ENCODE measurements around the gene HSD17B12.

The HSD17B12 gene

GRCh38 chr11:43788421-43788820, 107.9 kb downstream of the HSD17B12 start:
- Histone ChIP-seq H3K9me3 (ENCODE audit: control insufficient read depth, low read length) (no peaks in the 10 kb centered on the region), H3K4me3 (ENCODE audit: insufficient read depth, low read depth, low read length) (no peak overlapping the region), H3K4me1 (ENCODE audit: control insufficient read depth, insufficient read depth, low read length) (no peaks in the 10 kb centered on the region), H3K27ac (ENCODE audit: insufficient read depth, low read depth, low read length, poor library complexity, severe bottlenecking) (no peak overlapping the region), H3K27me3 (ENCODE audit: control insufficient read depth, insufficient read depth, low read length, poor library complexity, severe bottlenecking) (no peaks in the 10 kb centered on the region), H3K36me3 (ENCODE audit: control insufficient read depth, insufficient read depth, low read length) (no peaks in the 10 kb centered on the region)
- 45 to 58% methylated on average over 2 to 3 of the region's 3 CpGs for WGBS, 2 experiments

GRCh38 chr11:43789700-43790443, 109.3 kb downstream of the HSD17B12 start:
- H3K4me3 ChIP-seq (ENCODE audit: insufficient read depth, low read depth, low read length) = no peak overlapping the region
- no peaks in the 10 kb centered on the region for H3K27me3 ChIP-seq (ENCODE audit: control insufficient read depth, insufficient read depth, low read length, poor library complexity, severe bottlenecking)
- no peaks in the 10 kb centered on the region for H3K9me3 ChIP-seq (ENCODE audit: control insufficient read depth, low read length)
- 89 to 95% methylated on average over 5 of the region's 5 CpGs for WGBS, 2 experiments
- H3K4me1 ChIP-seq (ENCODE audit: control insufficient read depth, insufficient read depth, low read length) = no peaks in the 10 kb centered on the region
- no peaks in the 10 kb centered on the region for H3K36me3 ChIP-seq (ENCODE audit: control insufficient read depth, insufficient read depth, low read length)
- H3K27ac ChIP-seq (ENCODE audit: insufficient read depth, low read depth, low read length, poor library complexity, severe bottlenecking) = no peak overlapping the region

DNA sequence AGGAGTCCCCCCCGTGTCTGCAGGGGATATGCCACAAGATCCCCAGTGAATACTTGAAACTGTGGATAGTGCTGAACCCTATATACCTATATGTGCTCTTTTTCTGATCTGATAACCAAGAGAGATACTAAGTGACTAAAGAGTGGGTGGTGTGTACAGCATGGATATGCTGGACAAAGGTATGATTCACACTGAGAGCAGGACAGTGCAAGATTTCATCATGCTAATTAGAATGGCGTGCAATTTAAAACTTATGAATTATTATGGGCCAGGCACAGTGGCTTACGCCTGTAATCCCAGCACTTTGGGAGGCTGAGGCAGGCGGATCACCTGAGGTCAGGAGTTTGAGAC, 109.9 kb downstream of the HSD17B12 start:
- 92 to 95% methylated on average over 4 of the region's 4 CpGs for WGBS, 2 experiments
- H3K4me3 ChIP-seq (ENCODE audit: insufficient read depth, low read depth, low read length) = no peak overlapping the region
- no peak overlapping the region for H3K27ac ChIP-seq (ENCODE audit: insufficient read depth, low read depth, low read length, poor library complexity, severe bottlenecking)

GRCh38 chr11:43797337-43797736, 116.8 kb downstream of the HSD17B12 start:
- Histone ChIP-seq H3K4me3 (ENCODE audit: insufficient read depth, low read depth, low read length) (no peak overlapping the region), H3K36me3 (ENCODE audit: control insufficient read depth, insufficient read depth, low read length) (no peaks in the 10 kb centered on the region), H3K27me3 (ENCODE audit: control insufficient read depth, insufficient read depth, low read length, poor library complexity, severe bottlenecking) (no peaks in the 10 kb centered on the region), H3K27ac (ENCODE audit: insufficient read depth, low read depth, low read length, poor library complexity, severe bottlenecking) (no peak overlapping the region), H3K4me1 (ENCODE audit: control insufficient read depth, insufficient read depth, low read length) (no peaks in the 10 kb centered on the region), H3K9me3 (ENCODE audit: control insufficient read depth, low read length) (no peaks in the 10 kb centered on the region)
- WGBS, 2 experiments = 98% methylated on average over 2 of the region's 2 CpGs; no CpG with 5 or more reads in 1 of the 2 experiments

More for the DNA sequence above, 109.9 kb downstream of the HSD17B12 start:
- Histone ChIP-seq H3K36me3 (ENCODE audit: control insufficient read depth, insufficient read depth, low read length) (no peaks in the 10 kb centered on the region), H3K27me3 (ENCODE audit: control insufficient read depth, insufficient read depth, low read length, poor library complexity, severe bottlenecking) (no peaks in the 10 kb centered on the region), H3K4me1 (ENCODE audit: control insufficient read depth, insufficient read depth, low read length) (no peaks in the 10 kb centered on the region), H3K9me3 (ENCODE audit: control insufficient read depth, low read length) (no peaks in the 10 kb centered on the region)

DNA sequence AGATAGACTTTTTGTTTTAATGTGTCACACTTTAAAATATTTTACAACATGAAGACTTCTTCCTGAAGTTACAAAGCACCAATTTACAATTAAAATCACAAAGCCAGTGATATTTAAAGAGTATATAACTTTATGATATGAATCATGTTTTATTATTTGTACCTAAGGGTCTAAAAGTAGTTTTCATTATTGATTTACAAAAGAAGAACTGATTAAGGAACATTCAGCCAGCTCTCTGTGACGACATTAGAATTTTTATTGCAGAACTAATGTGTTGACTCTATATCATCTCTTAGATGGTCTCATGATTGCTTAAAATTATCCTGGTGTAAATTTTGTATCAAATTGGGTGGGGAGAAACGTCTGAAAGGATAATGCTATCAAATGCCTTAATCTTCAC, 117.3 kb downstream of the HSD17B12 start:
- H3K9me3 ChIP-seq (ENCODE audit: control insufficient read depth, low read length) = no peaks in the 10 kb centered on the region
- H3K4me1 ChIP-seq (ENCODE audit: control insufficient read depth, insufficient read depth, low read length) = no peaks in the 10 kb centered on the region
- H3K36me3 ChIP-seq (ENCODE audit: control insufficient read depth, insufficient read depth, low read length) = no peaks in the 10 kb centered on the region
- no peak overlapping the region for H3K27ac ChIP-seq (ENCODE audit: insufficient read depth, low read depth, low read length, poor library complexity, severe bottlenecking)
- 96 to 100% methylated on average over 1 to 2 of the region's 2 CpGs for whole genome bisulfite sequencing, 2 experiments
- no peaks in the 10 kb centered on the region for H3K27me3 ChIP-seq (ENCODE audit: control insufficient read depth, insufficient read depth, low read length, poor library complexity, severe bottlenecking)
- H3K4me3 ChIP-seq (ENCODE audit: insufficient read depth, low read depth, low read length) = no peak overlapping the region

DNA sequence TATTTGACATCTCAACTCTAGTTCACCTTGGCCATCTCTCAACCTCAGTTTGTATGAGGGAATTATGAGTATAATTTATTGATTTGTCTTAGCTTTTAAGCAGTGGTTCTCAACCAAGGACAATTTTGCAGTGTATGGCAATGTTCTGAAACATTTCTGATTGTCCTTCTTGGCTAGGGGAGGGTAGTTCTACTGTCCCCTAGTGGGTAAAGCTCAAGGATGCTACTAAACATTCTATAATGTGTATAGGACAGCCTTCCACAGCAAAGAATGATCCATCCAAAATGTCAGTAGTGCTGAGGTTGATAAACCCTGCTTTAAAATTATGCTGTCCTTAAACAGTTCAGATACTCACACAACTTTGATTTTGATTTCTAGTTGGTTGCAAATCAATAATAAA, 122.0 kb downstream of the HSD17B12 start:
- Histone ChIP-seq H3K4me1 (ENCODE audit: control insufficient read depth, insufficient read depth, low read length) (no peaks in the 10 kb centered on the region), H3K27ac (ENCODE audit: insufficient read depth, low read depth, low read length, poor library complexity, severe bottlenecking) (no peak overlapping the region), H3K27me3 (ENCODE audit: control insufficient read depth, insufficient read depth, low read length, poor library complexity, severe bottlenecking) (no peaks in the 10 kb centered on the region), H3K4me3 (ENCODE audit: insufficient read depth, low read depth, low read length) (no peak overlapping the region), H3K36me3 (ENCODE audit: control insufficient read depth, insufficient read depth, low read length) (peaks cover 6% of the 10 kb centered on the region), H3K9me3 (ENCODE audit: control insufficient read depth, low read length) (no peaks in the 10 kb centered on the region)

- Histone ChIP-seq H3K27ac (ENCODE audit: insufficient read depth, low read depth, low read length, poor library complexity, severe bottlenecking) (no peak overlapping the region), H3K9me3 (ENCODE audit: control insufficient read depth, low read length) (no peaks in the 10 kb centered on the region), H3K4me3 (ENCODE audit: insufficient read depth, low read depth, low read length) (no peak overlapping the region), H3K27me3 (ENCODE audit: control insufficient read depth, insufficient read depth, low read length, poor library complexity, severe bottlenecking) (no peaks in the 10 kb centered on the region), H3K36me3 (ENCODE audit: control insufficient read depth, insufficient read depth, low read length) (peaks cover 6% of the 10 kb centered on the region), H3K4me1 (ENCODE audit: control insufficient read depth, insufficient read depth, low read length) (no peaks in the 10 kb centered on the region)
- WGBS, 2 experiments = 56 to 59% methylated on average over 2 to 3 of the region's 3 CpGs
These were observed 123.2 kb downstream of the HSD17B12 start for GRCh38 chr11:43803766-43804165.

GRCh38 chr11:43806976-43807375, 126.4 kb downstream of the HSD17B12 start:
- WGBS, 2 experiments = 96% methylated on average over 3 of the region's 3 CpGs
- H3K4me3 ChIP-seq (ENCODE audit: insufficient read depth, low read depth, low read length) = no peak overlapping the region
- no peaks in the 10 kb centered on the region for H3K4me1 ChIP-seq (ENCODE audit: control insufficient read depth, insufficient read depth, low read length)
- no peak overlapping the region for H3K27ac ChIP-seq (ENCODE audit: insufficient read depth, low read depth, low read length, poor library complexity, severe bottlenecking)
- H3K9me3 ChIP-seq (ENCODE audit: control insufficient read depth, low read length) = no peaks in the 10 kb centered on the region
- peaks cover 6% of the 10 kb centered on the region for H3K36me3 ChIP-seq (ENCODE audit: control insufficient read depth, insufficient read depth, low read length)
- no peaks in the 10 kb centered on the region for H3K27me3 ChIP-seq (ENCODE audit: control insufficient read depth, insufficient read depth, low read length, poor library complexity, severe bottlenecking)

DNA sequence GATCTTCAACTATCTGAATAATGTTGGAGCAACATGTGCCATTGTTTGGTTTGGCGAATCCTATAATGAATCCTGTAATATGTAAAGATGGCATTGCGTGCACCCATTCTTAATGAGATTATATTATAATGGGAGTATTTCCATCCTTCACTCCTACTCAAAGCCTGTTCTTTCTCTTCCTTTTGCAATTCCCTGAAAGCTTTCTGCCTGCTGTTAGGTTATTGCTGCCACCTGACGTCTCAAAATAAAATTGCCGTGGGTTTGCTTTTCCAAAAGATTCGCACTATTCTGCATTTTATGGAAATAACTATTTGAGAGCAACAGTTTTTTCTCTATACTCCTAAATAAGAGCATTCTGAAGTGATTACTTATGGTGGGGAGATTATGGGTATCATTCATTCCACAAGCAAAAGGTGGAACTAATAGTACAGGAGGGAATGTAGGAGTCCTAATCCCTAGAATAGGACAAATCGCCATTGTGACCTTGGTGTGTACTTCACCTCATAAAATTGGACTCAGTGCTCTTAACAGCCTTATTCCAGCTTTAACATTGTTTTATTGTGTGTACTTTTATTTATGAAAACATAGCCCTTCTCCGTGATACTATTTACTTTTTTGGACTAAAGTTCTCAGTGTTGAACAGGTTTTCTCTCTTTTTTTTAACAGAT, 130.5 kb downstream of the HSD17B12 start:
- WGBS, 2 experiments = 88 to 96% methylated on average over 3 to 5 of the region's 7 CpGs
- Histone ChIP-seq H3K36me3 (ENCODE audit: control insufficient read depth, insufficient read depth, low read length) (peaks cover 2% of the 10 kb centered on the region), H3K27me3 (ENCODE audit: control insufficient read depth, insufficient read depth, low read length, poor library complexity, severe bottlenecking) (no peaks in the 10 kb centered on the region), H3K9me3 (ENCODE audit: control insufficient read depth, low read length) (no peaks in the 10 kb centered on the region), H3K27ac (ENCODE audit: insufficient read depth, low read depth, low read length, poor library complexity, severe bottlenecking) (no peak overlapping the region), H3K4me3 (ENCODE audit: insufficient read depth, low read depth, low read length) (no peak overlapping the region), H3K4me1 (ENCODE audit: control insufficient read depth, insufficient read depth, low read length) (no peaks in the 10 kb centered on the region)

DNA sequence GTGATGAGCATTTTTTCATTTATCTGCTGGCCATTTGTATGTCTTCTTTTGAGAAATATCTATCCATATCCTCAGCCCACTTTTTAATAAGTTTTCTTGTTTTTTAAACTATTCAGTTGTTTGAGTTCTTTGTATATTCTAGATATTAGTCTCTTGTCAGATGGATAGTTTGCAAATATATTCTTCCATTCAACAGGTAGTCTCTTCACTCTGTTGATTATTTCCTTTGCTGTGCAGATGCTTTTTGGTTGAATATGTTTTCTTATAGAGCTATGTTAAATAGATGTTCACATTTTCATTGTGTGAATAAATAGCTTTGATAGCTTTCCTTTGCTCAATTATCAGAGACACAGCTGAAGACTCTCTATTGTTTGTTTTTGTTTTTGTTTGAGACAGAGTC, 131.9 kb downstream of the HSD17B12 start:
- Histone ChIP-seq H3K9me3 (ENCODE audit: control insufficient read depth, low read length) (no peaks in the 10 kb centered on the region), H3K27me3 (ENCODE audit: control insufficient read depth, insufficient read depth, low read length, poor library complexity, severe bottlenecking) (no peaks in the 10 kb centered on the region), H3K4me3 (ENCODE audit: insufficient read depth, low read depth, low read length) (no peak overlapping the region), H3K27ac (ENCODE audit: insufficient read depth, low read depth, low read length, poor library complexity, severe bottlenecking) (no peak overlapping the region), H3K4me1 (ENCODE audit: control insufficient read depth, insufficient read depth, low read length) (no peaks in the 10 kb centered on the region), H3K36me3 (ENCODE audit: control insufficient read depth, insufficient read depth, low read length) (no peaks in the 10 kb centered on the region)
